Endothelial cell of umbilical vein (primary cell): ENCODE data around the gene SSX2IP. TPM values are rescaled to one million over a fixed set of nuclear protein-coding genes. Genes with fewer than 3 reads are reported as not detected.

Experiments used
- BruUV-seq: library from RNA; stranded (reverse); fragments of 400-500 nt; replicated peaks from 2 replicates; lab custom pipeline; 2021; lab: Mats Ljungman, UMichigan
- CTCF ChIA-PET: fragments of 300-600, 350-600 bp; sonication (Branson Sonifier 250); formaldehyde crosslinking; loops from one replicate; lab custom pipeline; 2021; ENCODE audit warnings: antibody characterized with exemption, inconsistent platforms; lab: Charles Lee
- POLR2A ChIA-PET: fragments of 300-600, 350-600 bp; sonication (Branson Sonifier 250); formaldehyde crosslinking; loops from one replicate; lab custom pipeline; 2021; ENCODE audit warnings: antibody characterized with exemption, inconsistent platforms; lab: Charles Lee
- DNase-seq: peaks from one replicate; pipeline ENCODE4 v3.0.0-alpha.2; 2011; ENCODE audit warnings: low read depth, low spot score
- FAIRE-seq: peaks from 2 replicates; lab custom pipeline; 2011; peaks lifted over from hg19 to GRCh38; lab: Jason Lieb, UNC
- H2AFZ ChIP-seq: 2 replicates; pipeline ENCODE4 v1.6.0; 2012; ENCODE audit warnings: low read depth, low read length, control low read depth, inconsistent platforms
- H3K27ac ChIP-seq: 2 replicates; pipeline ENCODE4 v1.5.1; 2011; ENCODE audit warnings: low read depth, mild to moderate bottlenecking, control low read depth, low read length, moderate library complexity; ENCODE audit not compliant: insufficient read depth
- H3K27me3 ChIP-seq, 2 experiments: 2 replicates each; pipeline versions ENCODE4 v1.6.0 to v1.6.1; 2011; ENCODE audit warnings: low read length in 2 of 2, mixed read lengths in 1 of 2; ENCODE audit not compliant: control insufficient read depth in 2 of 2, insufficient read depth in 2 of 2
- H3K36me3 ChIP-seq, 2 experiments: 2 replicates in 1 of 2; 3 replicates in 1 of 2; pipeline ENCODE4 v1.5.1; 2011; ENCODE audit warnings: low read length in 2 of 2, mild to moderate bottlenecking in 1 of 2, moderate library complexity in 1 of 2; ENCODE audit not compliant: control insufficient read depth in 2 of 2, insufficient read depth in 2 of 2; ENCODE audit errors: extremely low read depth in 1 of 2
- H3K4me1 ChIP-seq: 3 replicates; pipeline ENCODE4 v1.5.1; 2011; ENCODE audit warnings: mild to moderate bottlenecking, low read length; ENCODE audit not compliant: control insufficient read depth, insufficient read depth; ENCODE audit errors: extremely low read depth
- H3K4me2 ChIP-seq: 2 replicates; pipeline ENCODE4 v1.6.1; 2011; ENCODE audit warnings: low read length, control low read depth, mixed read lengths; ENCODE audit not compliant: insufficient read depth
- H3K4me3 ChIP-seq, 3 experiments: fragments of 200-600 bp in 1 of 3; sonication (generic), shearing (Covaris generic) in 1 of 3; replicated peaks in 1 of 3; 2 replicates each; pipeline ENCODE4 v1.5.1; 2011 to 2016; ENCODE audit warnings: control low read depth in 3 of 3, low read length in 3 of 3, mild to moderate bottlenecking in 2 of 3, inconsistent platforms in 1 of 3, low read depth in 1 of 3, moderate library complexity in 1 of 3; ENCODE audit not compliant: insufficient read depth in 1 of 3
- H3K79me2 ChIP-seq: 2 replicates; pipeline ENCODE4 v1.6.0; 2012; ENCODE audit warnings: low read length, inconsistent platforms; ENCODE audit not compliant: control insufficient read depth, insufficient read depth
- H3K9ac ChIP-seq: replicated peaks from 2 replicates; pipeline ENCODE3; 2011; ENCODE audit warnings: low read length, control low read depth; ENCODE audit not compliant: insufficient read depth; ENCODE audit errors: extremely low read depth
- H3K9me1 ChIP-seq: replicated peaks from 3 replicates; pipeline ENCODE4 v1.6.0; 2011; ENCODE audit warnings: mild to moderate bottlenecking, low read length; ENCODE audit not compliant: control insufficient read depth, insufficient read depth; ENCODE audit errors: extremely low read depth
- H3K9me3 ChIP-seq: replicated peaks from 2 replicates; pipeline ENCODE4 v1.5.1; 2012; ENCODE audit warnings: low read length, inconsistent platforms; ENCODE audit not compliant: control insufficient read depth, insufficient read depth
- H4K20me1 ChIP-seq: replicated peaks from 2 replicates; pipeline ENCODE3; 2011; ENCODE audit warnings: mild to moderate bottlenecking, low read length; ENCODE audit not compliant: control insufficient read depth, insufficient read depth; ENCODE audit errors: extremely low read depth
- CTCF ChIP-seq, 2 donors: IDR thresholded peaks; 1 replicate in 1 of 2; 2 replicates in 1 of 2; pipeline ENCODE4 v1.5.1; 2011; ENCODE audit warnings: low read length in 2 of 2, mild to moderate bottlenecking in 2 of 2, moderate library complexity in 2 of 2, control low read depth in 1 of 2, inconsistent platforms in 1 of 2, low read depth in 1 of 2; ENCODE audit not compliant: insufficient read depth in 1 of 2; ENCODE audit errors: extremely low read depth in 1 of 2
- EZH2 ChIP-seq: IDR thresholded peaks from 2 replicates; pipeline ENCODE4 v1.6.1; 2012; ENCODE audit warnings: borderline replicate concordance, low read depth, mild to moderate bottlenecking, moderate library complexity, low read length, inconsistent platforms; ENCODE audit not compliant: severe bottlenecking
- GATA2 ChIP-seq: IDR thresholded peaks from 2 replicates; pipeline ENCODE4 v1.7.0; 2011; ENCODE audit warnings: low read depth, mild to moderate bottlenecking, moderate library complexity, mixed read lengths, low read length; ENCODE audit not compliant: insufficient read length, insufficient read depth
- JUN ChIP-seq: IDR thresholded peaks from 2 replicates; pipeline ENCODE4 v1.6.1; 2011; ENCODE audit warnings: borderline replicate concordance, low read depth; ENCODE audit not compliant: insufficient read length, insufficient read depth
- MAX ChIP-seq: IDR thresholded peaks from 2 replicates; pipeline ENCODE4 v1.6.1; 2011; ENCODE audit not compliant: insufficient read depth, insufficient read length
- MYC ChIP-seq: IDR thresholded peaks from one replicate; pipeline ENCODE4 v1.6.1; 2011; ENCODE audit warnings: mild to moderate bottlenecking, low read depth, low read length
- POLR2A ChIP-seq: IDR thresholded peaks from 2 replicates; pipeline ENCODE4 v1.6.1; 2012; ENCODE audit warnings: low read depth, mild to moderate bottlenecking, control low read depth, low read length
- POLR2AphosphoS5 ChIP-seq: IDR thresholded peaks from 2 replicates; pipeline ENCODE4 v1.6.1; 2012; ENCODE audit warnings: low read depth, mild to moderate bottlenecking, control low read depth, low read length, moderate library complexity; ENCODE audit not compliant: insufficient read depth
- dilution Hi-C: fragments of 300-500 bp; cut with MboI; formaldehyde crosslinking; loops from one replicate; pipeline ENCODE4 v1.15.0; 2019; ENCODE audit warnings: low sequenced_read_pairs; ENCODE audit not compliant: extremely low pct_ligation_motif_present
- intact Hi-C: fragments of 100-400 bp; cut with micrococcal nuclease; formaldehyde crosslinking; loops from one replicate; pipeline ENCODE4 v1.10.0; 2022
- polyA plus RNA-seq, 4 experiments: library from polyadenylated mRNA; depleted of rRNA in 3 of 4; stranded (reverse) in 3 of 4; unstranded in 1 of 4; fragments of >200 nt; gene quantifications; 2 replicates each; pipeline versions ENCODE4 v1.2.1 to v1.2.3, GENCODE V29; 2011 to 2012; ENCODE audit warnings: missing spikeins in 1 of 4
- total RNA-seq: library from RNA; stranded (reverse); gene quantifications from 2 replicates; pipeline ENCODE4 v1.2.3, GENCODE V29; 2021

SSX2IP gene
- total and polyA plus RNA-seq, 2 donors (not counting 3 experiments of a cell fraction or from before 2014, with no cell fraction given) = 0.77 to 8.4 TPM

- Histone ChIP-seq H4K20me1 (no peaks in the 10 kb centered on the region), H3K9me1 (no peaks in the 10 kb centered on the region), H3K9me3 (no peaks in the 10 kb centered on the region), H2AFZ (no peak overlapping the region), H3K4me1 (no peaks in the 10 kb centered on the region), H3K4me3 (no peak overlapping the region), H3K27me3 (no peaks in the 10 kb centered on the region), H3K79me2 (no peaks in the 10 kb centered on the region), H3K4me2 (no peak overlapping the region), H3K36me3 (no peaks in the 10 kb centered on the region), H3K27ac (no peak overlapping the region), H3K9ac (no peak overlapping the region)
- CTCF ChIA-PET = interaction anchor here (0.7 to 1.3 kb wide), 3 partner anchors 15 to 631 kb away, joined by 3 read pairs; no protein-coding TSS in a partner anchor
- intact Hi-C loops (no loop called here), dilution Hi-C loops (no loop called here)
- FAIRE-seq (no peak), DNase-seq (no peak)
- POLR2A ChIA-PET = no interaction called here
- TF ChIP-seq POLR2AphosphoS5 (no peak), CTCF (IDR thresholded peaks at IDR 0.05; ENCODE audit: extremely low read depth in 1 of 2, insufficient read depth in 1 of 2, low read depth in 1 of 2, low read length in 2 of 2) (no peak), EZH2 (no peak)
- no TSS peak for BruUV-seq
Observed at GRCh38 chr1:84674705-84675104, 15.6 kb downstream of the SSX2IP start.

- no peak overlapping the region for H2AFZ ChIP-seq
- H3K4me3 ChIP-seq = no peak overlapping the region
- intact Hi-C loops (no loop called here), dilution Hi-C loops (no loop called here)
- no peaks in the 10 kb centered on the region for H3K9me3 ChIP-seq
- no peak overlapping the region for H3K4me2 ChIP-seq
- CTCF ChIA-PET = interaction anchor here (1.3 kb wide), 1 partner anchor 16 kb away, joined by 3 read pairs; no protein-coding TSS in a partner anchor
- POLR2A ChIA-PET = no interaction called here
- H3K9ac ChIP-seq = no peak overlapping the region
- no peak overlapping the region for H3K27ac ChIP-seq
- TF ChIP-seq GATA2 = no peak
- TF ChIP-seq EZH2 = no peak
- no peak for TF ChIP-seq POLR2AphosphoS5
- no peak for TF ChIP-seq MYC
- no peak for TF ChIP-seq POLR2A
- no peak for TF ChIP-seq MAX
- TF ChIP-seq JUN = no peak
- TF ChIP-seq CTCF (IDR thresholded peaks at IDR 0.05; ENCODE audit: extremely low read depth in 1 of 2, insufficient read depth in 1 of 2, low read depth in 1 of 2, low read length in 2 of 2) = no peak
- no peaks in the 10 kb centered on the region for H3K4me1 ChIP-seq
- H3K36me3 ChIP-seq = no peaks in the 10 kb centered on the region
- H3K79me2 ChIP-seq = no peaks in the 10 kb centered on the region
- H4K20me1 ChIP-seq = no peaks in the 10 kb centered on the region
- H3K9me1 ChIP-seq = no peaks in the 10 kb centered on the region
- H3K27me3 ChIP-seq = no peaks in the 10 kb centered on the region
- FAIRE-seq (no peak), DNase-seq (no peak)
- BruUV-seq = no TSS peak
Observed at GRCh38 chr1:84674021-84674420, 16.2 kb downstream of the SSX2IP start.
